ENCODE data around the gene AMMECR1L.

GRCh38 chr2:127865926-127866325, 19.8 kb downstream of the AMMECR1L start:
- no peak for TF ChIP-seq ZNF274 (IDR thresholded peaks at IDR 0.05; ENCODE audit: low read depth, low read length)
- no peak for TF ChIP-seq YY1 (IDR thresholded peaks at IDR 0.05; ENCODE audit: insufficient read depth, insufficient read length)
- TF ChIP-seq SUZ12 (IDR thresholded peaks at IDR 0.05; ENCODE audit: extremely low read depth, insufficient read depth, insufficient read length): no peak

Measured in NT2/D1 (cell line).